Stomach smooth muscle (tissue), 2 donors: Measurements from ENCODE around the gene TMED3.

Source experiments
- H3K27ac ChIP-seq: one replicate; pipeline ENCODE4 v1.7.0; 2013; ENCODE audit warnings: mild to moderate bottlenecking, low read length, inconsistent platforms
- H3K27me3 ChIP-seq, 2 donors: one replicate each; pipeline ENCODE4 v1.7.0; 2013; ENCODE audit warnings: low read length in 2 of 2; ENCODE audit not compliant: insufficient read depth in 2 of 2, control insufficient read depth in 1 of 2
- H3K36me3 ChIP-seq, 2 donors: one replicate each; pipeline ENCODE4 v1.7.0; 2013; ENCODE audit warnings: low read length in 2 of 2; ENCODE audit not compliant: control insufficient read depth in 2 of 2, insufficient read depth in 2 of 2
- H3K4me1 ChIP-seq: one replicate; pipeline ENCODE4 v1.7.0; 2013; ENCODE audit warnings: low read length; ENCODE audit not compliant: control insufficient read depth, insufficient read depth
- H3K4me3 ChIP-seq, 2 donors: one replicate each; pipeline ENCODE4 v1.7.0; 2013; ENCODE audit warnings: low read length in 2 of 2
- H3K9ac ChIP-seq, 2 donors: one replicate each; pipeline ENCODE4 v1.7.0; 2013; ENCODE audit warnings: low read length in 2 of 2, mild to moderate bottlenecking in 1 of 2
- H3K9me3 ChIP-seq, 2 donors: one replicate each; pipeline ENCODE4 v1.7.0; 2013; ENCODE audit warnings: low read length in 2 of 2; ENCODE audit not compliant: control insufficient read depth in 2 of 2
- donor health status: healthy.
- donor health status: Pancreatic carcinoma.

Gene TMED3

DNA sequence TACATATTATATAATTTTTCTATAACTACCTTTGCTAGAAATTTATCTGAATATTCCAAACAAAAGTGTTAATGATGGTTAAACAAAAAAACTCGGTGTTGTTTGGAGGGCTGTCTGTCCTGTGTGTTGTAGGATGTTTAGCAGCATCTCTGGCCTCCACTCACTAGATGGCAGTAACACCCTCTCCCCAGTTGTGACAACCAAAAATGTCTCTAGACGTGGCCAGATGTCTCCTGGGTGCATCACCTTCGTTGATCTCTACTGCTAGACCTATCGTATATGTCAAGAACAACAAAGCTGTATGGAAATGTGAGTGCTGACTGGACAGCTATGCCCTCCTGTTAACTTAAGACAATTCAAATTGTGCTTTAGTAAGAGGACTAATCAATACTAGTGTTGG is 14.3 kb upstream of the TMED3 start:
- Histone ChIP-seq H3K27me3 (peaks cover 2 to 3% of the 10 kb centered on the region in 2 donors), H3K9me3 (no peaks in the 10 kb centered on the region), H3K9ac (no peak overlapping the region), H3K4me3 (no peak overlapping the region), H3K27ac (no peak overlapping the region), H3K4me1 (no peaks in the 10 kb centered on the region), H3K36me3 (no peaks in the 10 kb centered on the region)

DNA sequence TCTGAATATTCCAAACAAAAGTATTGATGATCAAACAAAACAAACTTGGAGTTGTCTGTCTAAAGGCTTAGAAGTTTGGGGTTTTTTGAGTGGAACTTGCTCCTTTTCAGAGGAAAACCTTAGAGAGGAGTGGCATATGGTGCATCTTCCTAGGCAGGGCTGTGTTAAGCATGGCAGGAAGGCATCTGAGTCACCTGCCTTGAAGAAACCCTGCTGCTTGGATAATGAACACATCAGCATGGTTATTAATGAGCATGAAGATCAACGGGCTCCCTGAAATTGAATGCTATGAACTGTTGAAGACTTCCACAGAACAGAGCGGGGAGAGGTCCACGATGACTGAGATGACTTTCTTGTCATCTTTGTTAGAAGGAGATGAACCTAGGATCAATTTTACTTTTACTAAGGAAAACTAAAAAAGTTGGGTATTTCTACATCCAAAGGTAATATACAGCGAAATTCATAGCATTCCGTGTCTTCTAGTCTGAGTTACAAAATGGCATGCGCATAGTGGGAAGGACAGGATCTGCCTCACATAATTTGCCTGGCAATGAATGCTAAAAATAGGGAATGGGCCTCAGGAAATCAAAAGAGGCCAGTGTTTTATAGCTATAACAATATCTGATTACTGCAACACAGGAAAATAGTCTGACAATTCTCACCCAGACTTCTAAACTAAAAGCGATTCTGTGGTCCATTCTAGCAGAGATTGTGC is 11.6 kb upstream of the TMED3 start:
- H3K4me1 ChIP-seq, result no peaks in the 10 kb centered on the region

DNA sequence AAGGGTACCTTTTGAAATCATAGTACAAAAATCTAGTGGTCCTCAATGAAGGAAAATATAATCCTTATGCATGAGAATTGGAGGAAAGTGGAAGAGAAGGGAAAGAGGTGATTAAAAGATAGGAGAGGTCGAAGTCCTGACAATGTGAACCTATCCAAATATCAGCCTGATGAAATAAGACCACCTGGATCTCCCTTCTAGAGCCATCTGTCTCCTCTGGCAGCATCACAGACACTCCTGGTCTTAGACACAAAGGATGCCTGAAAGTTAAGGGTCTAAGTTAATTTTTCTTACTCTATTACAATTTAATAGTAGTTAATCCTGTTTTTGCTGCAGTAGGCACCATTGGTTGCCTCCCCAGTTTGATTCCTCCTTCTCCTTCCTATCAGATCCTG is 11.1 kb upstream of the TMED3 start:
- H3K27me3 ChIP-seq, result peaks cover 2 to 3% of the 10 kb centered on the region in 2 donors
- H3K27ac ChIP-seq, result no peak overlapping the region
- H3K9ac ChIP-seq, result no peak overlapping the region
- H3K4me1 ChIP-seq, result no peaks in the 10 kb centered on the region
- H3K9me3 ChIP-seq, result no peaks in the 10 kb centered on the region
- no peaks in the 10 kb centered on the region for H3K36me3 ChIP-seq
- no peak overlapping the region for H3K4me3 ChIP-seq

More for the DNA sequence above, 11.6 kb upstream of the TMED3 start:
- Histone ChIP-seq H3K4me3 (no peak overlapping the region), H3K9me3 (no peaks in the 10 kb centered on the region), H3K9ac (no peak overlapping the region), H3K27ac (no peak overlapping the region), H3K36me3 (no peaks in the 10 kb centered on the region), H3K27me3 (peaks cover 2 to 3% of the 10 kb centered on the region in 2 donors)

DNA sequence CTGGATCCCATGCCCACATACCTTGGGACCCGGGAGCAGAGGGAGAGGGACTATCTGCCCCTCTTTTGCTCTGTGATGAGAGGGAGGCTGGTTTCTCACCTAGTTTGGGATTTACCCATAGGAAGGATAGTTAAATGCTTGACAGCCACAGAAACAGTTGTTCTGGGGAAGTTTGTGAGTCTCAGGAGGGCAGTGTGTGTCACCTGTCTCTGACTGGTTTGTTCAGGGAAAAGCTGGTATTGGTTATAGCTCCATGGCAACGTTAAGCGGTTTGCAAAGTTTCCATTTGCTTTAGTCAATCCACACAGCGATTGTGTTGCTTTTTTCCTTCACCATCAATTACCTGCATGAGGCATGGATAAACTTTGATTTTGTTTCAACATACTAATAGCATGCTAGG is 3.7 kb upstream of the TMED3 start:
- H3K27me3 ChIP-seq, result peaks cover 0 to 3% of the 10 kb centered on the region in 2 donors
- no peak overlapping the region for H3K4me3 ChIP-seq
- peaks cover 0 to 2% of the 10 kb centered on the region in 2 donors for H3K9me3 ChIP-seq

DNA sequence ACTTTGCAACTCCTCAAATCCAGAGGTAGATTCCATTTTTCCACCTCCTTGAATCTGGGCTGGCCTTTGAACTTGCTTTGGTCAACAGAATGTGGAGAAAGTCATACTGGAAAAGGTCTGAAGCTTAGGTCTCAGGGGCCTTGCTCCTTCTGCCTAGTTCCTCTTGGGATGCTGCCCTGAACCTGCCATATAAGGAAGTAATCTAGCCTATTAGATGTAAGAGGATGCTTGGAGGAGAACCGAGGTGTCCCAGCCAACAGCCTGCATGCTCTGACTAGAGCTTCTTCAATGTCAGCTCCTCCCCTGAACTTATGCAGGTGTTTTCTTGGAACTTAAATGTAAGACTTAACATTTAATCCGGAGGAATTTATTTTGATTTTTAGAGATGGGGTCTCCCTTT is 2.0 kb upstream of the TMED3 start:
- peaks cover 15% of the 10 kb centered on the region for H3K4me1 ChIP-seq
- H3K27me3 ChIP-seq, result peaks cover 0 to 3% of the 10 kb centered on the region in 2 donors
- H3K9me3 ChIP-seq, result peaks cover 0 to 2% of the 10 kb centered on the region in 2 donors
- no peak overlapping the region for H3K9ac ChIP-seq
- no peak overlapping the region for H3K27ac ChIP-seq
- H3K4me3 ChIP-seq, result no peak overlapping the region
- H3K36me3 ChIP-seq, result peaks cover 2% of the 10 kb centered on the region in 2 donors

More for the DNA sequence above, 3.7 kb upstream of the TMED3 start:
- Histone ChIP-seq H3K9ac (no peak overlapping the region), H3K27ac (no peak overlapping the region), H3K4me1 (peaks cover 13% of the 10 kb centered on the region), H3K36me3 (no peaks in the 10 kb centered on the region)

DNA sequence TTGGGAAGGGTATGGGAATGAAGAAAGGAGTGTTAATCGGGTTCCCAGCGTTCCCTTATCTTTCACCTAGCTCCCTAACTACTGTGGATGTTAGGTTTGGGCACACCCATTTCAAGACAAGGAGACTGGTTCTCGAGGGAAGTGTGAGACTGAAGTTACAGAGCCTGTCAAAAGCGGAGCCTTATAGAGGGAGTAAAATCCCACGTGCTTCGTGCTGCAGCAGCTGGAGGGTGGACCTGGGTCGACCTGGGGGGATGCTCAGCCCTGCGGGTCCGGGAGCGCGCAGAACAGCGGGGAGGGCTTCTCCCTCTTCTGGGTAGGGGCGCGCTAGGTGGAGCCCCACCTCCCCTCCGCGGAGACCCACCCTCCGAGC is 314 bp upstream of the TMED3 start:
- peak overlapping the region; percentile 78 to 87 for H3K4me3 ChIP-seq
- peaks cover 14 to 16% of the 10 kb centered on the region in 2 donors for H3K36me3 ChIP-seq
- peaks cover 15% of the 10 kb centered on the region for H3K4me1 ChIP-seq
- no peak overlapping the region for H3K27ac ChIP-seq
- H3K9ac ChIP-seq, result no peak overlapping the region
- peaks cover 0 to 3% of the 10 kb centered on the region in 2 donors for H3K27me3 ChIP-seq
- H3K9me3 ChIP-seq, result peaks cover 0 to under 1% of the 10 kb centered on the region in 2 donors

DNA sequence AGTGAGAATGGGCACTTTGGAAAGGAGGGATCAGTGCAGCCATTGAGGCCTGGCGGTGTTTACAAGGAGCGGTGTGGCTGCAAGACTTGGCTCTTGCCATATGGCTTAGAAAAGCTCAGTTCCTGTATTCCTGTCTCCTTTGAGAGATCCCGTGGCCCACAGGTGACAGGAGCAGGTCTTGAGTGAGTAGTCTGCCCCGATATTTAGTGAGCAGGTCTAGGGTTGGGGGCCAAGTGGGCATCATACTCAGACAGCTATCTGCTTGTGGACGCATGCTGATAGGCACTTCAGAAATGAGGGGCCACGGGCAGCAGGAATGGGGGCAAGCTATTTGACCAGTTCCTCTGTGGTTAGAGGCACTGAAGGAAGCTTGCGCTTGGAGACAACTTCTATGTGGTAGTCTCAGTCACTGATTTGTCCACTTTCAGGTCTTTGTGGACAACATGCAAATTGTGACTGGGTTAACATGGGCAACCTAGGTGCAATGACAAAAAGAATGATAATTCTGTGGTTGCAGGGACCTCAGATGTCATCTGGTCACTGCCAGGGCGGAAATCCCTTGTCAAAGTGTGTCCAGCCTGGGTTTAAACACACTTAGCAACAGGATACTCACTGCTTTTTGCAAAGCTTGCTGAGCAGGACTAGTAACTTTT is 1.1 kb downstream of the TMED3 start:
- Histone ChIP-seq H3K27ac (no peak overlapping the region), H3K4me3 (peak overlapping the region; percentile 78 to 87), H3K4me1 (peaks cover 15% of the 10 kb centered on the region), H3K9ac (peak overlapping the region in 1 of 2 donors; percentile 52), H3K36me3 (peaks cover 16 to 24% of the 10 kb centered on the region in 2 donors), H3K27me3 (peaks cover 0 to 3% of the 10 kb centered on the region in 2 donors), H3K9me3 (no peaks in the 10 kb centered on the region)

DNA sequence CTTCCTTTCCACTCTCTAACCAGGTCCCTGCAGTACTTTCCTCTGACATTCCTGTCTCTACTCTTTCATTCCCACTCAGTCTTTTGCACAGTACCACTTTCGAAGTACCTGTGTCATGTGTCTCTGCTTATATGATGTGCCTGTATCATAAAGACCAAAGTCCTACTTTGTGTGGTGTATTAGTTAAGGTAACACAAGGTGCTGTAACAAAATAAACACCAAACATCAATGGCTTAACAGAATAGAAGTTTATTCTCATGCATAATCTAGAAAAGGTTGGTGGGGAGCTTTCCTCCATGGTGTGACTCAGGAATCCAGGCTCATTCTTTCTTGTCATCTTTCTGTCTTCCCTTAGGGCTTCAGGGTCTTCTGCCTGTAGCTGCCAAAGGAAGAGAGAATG is 3.3 kb downstream of the TMED3 start:
- H3K9me3 ChIP-seq, result no peaks in the 10 kb centered on the region
- peaks cover 27 to 36% of the 10 kb centered on the region in 2 donors for H3K36me3 ChIP-seq
- no peak overlapping the region for H3K27ac ChIP-seq
- no peaks in the 10 kb centered on the region for H3K27me3 ChIP-seq
- H3K4me3 ChIP-seq, result no peak overlapping the region
- no peak overlapping the region for H3K9ac ChIP-seq
- H3K4me1 ChIP-seq, result peaks cover 15% of the 10 kb centered on the region

DNA sequence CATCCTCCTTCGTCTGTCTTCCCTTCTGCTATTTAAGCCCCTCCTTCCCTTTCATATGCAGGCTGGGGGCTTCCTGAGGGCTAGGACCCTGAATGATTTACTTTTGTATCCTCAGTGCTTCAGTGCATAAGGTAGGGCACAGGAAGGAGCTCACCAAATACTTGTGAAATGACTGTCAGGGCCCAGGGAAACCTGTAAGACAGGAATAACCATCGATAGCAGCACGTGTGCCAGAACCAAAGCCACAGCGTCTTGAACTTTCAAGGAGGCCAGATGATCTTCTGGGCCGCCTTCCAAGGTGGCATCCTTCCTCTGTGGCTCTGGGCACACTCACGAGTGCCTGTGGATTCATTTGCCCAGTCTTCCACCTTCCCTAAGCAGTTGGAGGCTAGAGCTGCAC is 3.9 kb downstream of the TMED3 start:
- Histone ChIP-seq H3K9ac (no peak overlapping the region), H3K36me3 (peaks cover 27 to 36% of the 10 kb centered on the region in 2 donors), H3K27ac (no peak overlapping the region), H3K9me3 (no peaks in the 10 kb centered on the region), H3K4me3 (no peak overlapping the region), H3K4me1 (peaks cover 15% of the 10 kb centered on the region), H3K27me3 (no peaks in the 10 kb centered on the region)

DNA sequence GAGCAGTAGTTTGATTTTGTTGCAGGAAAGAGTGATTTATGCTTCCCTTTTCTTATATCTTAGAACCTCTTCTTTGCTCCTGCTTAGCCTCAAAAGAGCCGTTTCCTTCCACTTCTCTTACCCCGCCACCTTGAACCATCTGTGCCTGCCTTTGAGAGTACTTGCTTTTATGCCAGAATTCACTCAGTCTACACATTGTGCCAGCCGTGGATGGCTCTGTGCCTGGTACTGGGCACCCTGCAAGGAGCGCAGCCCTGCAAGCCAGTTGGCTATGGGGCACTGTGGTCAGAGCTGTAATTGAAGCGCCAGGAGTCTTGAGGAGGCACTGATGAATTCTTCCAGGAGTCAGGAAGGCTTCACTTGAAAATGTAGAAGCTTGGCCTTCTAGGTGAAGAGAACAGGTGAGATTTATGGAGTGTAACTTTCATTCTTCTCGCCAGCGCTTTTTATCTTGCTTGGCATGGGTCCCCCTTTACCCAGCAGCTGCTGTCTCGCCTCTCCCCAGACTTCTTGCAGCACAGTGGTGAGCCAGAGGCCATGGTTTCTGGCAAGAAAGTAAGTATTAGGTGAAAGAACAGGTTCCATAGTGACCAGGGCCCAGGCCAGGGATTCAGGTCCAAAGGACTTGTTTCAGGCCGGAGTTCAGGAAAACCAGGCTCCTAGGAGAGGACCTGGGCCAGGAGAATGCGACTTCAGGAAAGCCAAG is 4.9 kb downstream of the TMED3 start:
- Histone ChIP-seq H3K27ac (no peak overlapping the region), H3K36me3 (peaks cover 29 to 36% of the 10 kb centered on the region in 2 donors)

More for the DNA sequence above, 4.9 kb downstream of the TMED3 start:
- Histone ChIP-seq H3K9me3 (no peaks in the 10 kb centered on the region), H3K4me1 (peaks cover 15% of the 10 kb centered on the region), H3K27me3 (no peaks in the 10 kb centered on the region), H3K4me3 (no peak overlapping the region), H3K9ac (no peak overlapping the region)
